HG03025 (cell line): Measurements from ENCODE around the gene RGS8.

Source experiments
- ATAC-seq: cut with Tn5 transposase; IDR thresholded peaks from one replicate; pipeline ENCODE4 v1.9.1; 2021; ENCODE audit warnings: mild to moderate bottlenecking, moderate library complexity; ENCODE audit not compliant: unreplicated experiment, low FRiP score

Gene RGS8

GRCh38 chr1:182644886-182645285 is 39.5 kb downstream of the RGS8 start:
- ATAC-seq = no peak

- no peak for ATAC-seq
These were observed 40.7 kb downstream of the RGS8 start for GRCh38 chr1:182643699-182644098.

DNA sequence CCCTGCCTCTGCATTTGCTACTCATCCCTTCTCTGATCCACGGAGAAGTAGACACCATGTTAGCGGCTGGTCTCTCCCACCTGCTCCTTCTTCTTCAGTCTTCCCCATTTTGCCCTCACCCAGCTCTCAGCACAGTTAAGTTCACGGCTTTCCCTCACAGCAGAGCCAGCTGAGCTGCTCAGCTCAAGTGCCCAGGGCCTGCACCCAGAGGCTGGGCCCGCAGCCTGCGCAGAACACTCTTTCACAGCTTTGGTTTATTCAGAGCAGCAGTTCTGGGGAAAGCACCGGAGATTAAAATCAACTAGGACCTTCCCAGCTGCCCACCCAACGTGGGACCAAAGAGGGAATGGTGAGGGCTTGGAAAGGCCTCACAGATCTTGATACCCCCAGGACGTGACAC is 41.9 kb downstream of the RGS8 start:
- no peak for ATAC-seq

GRCh38 chr1:182641561-182641960 is 42.8 kb downstream of the RGS8 start:
- ATAC-seq = no peak

DNA sequence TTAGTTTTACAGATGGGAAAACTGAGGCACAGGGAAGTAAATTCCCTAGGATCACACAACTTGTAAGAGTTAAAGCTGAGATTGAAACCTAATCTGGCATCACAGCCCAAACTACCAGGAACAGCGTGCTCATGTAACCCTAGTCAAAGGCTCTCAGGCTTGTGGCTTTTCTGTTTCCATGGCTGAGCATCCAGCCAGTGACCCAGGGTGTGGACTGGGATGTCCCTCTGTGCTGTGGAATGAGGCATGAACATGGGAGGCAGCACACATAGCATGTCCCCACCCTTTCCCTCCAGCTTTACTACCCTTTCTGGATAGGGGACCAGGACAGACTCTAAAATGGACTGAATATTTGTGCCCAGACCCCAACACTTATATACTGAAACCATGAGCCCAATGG is 45.1 kb downstream of the RGS8 start:
- ATAC-seq = no peak

- no peak for ATAC-seq
These were observed 46.6 kb downstream of the RGS8 start for GRCh38 chr1:182637769-182638168.

- no peak for ATAC-seq
These were observed 48.5 kb downstream of the RGS8 start for GRCh38 chr1:182635871-182636270.
